Neural progenitor cell (in vitro differentiated cells): ENCODE results near the gene NPC1L1. TPM values are rescaled to one million over a fixed set of nuclear protein-coding genes. Genes with fewer than 3 reads are reported as not detected.

Source experiments
- DNase-seq: peaks from one replicate; pipeline ENCODE4 v3.0.0-alpha.2; 2016; ENCODE audit warnings: low spot score
- H2AFZ ChIP-seq: fragments of 200-600 bp; sonication (generic); replicated peaks from 2 replicates; pipeline ENCODE4 v1.6.1; 2016; ENCODE audit warnings: antibody characterized with exemption
- H3F3A ChIP-seq: fragments of 200-600 bp; sonication (generic); 2 replicates; pipeline ENCODE4 v1.6.1; 2016; ENCODE audit warnings: antibody characterized with exemption, low read depth
- H3K27ac ChIP-seq: fragments of 200-600 bp; sonication (generic); 2 replicates; pipeline ENCODE4 v1.5.1; 2016; ENCODE audit warnings: mild to moderate bottlenecking
- H3K27me3 ChIP-seq: fragments of 200-600 bp; sonication (generic); 2 replicates; pipeline ENCODE4 v1.6.1; 2016; ENCODE audit warnings: mild to moderate bottlenecking, moderate library complexity
- H3K36me3 ChIP-seq: fragments of 200-600 bp; sonication (generic); 2 replicates; pipeline ENCODE4 v1.5.1; 2016
- H3K4me1 ChIP-seq: fragments of 200-600 bp; sonication (generic); 2 replicates; pipeline ENCODE4 v1.6.1; 2016; ENCODE audit warnings: mixed run types
- H3K4me2 ChIP-seq: fragments of 200-600 bp; sonication (generic); 2 replicates; pipeline ENCODE4 v1.6.1; 2016
- H3K4me3 ChIP-seq: fragments of 200-600 bp; sonication (generic); 2 replicates; pipeline ENCODE4 v1.5.1; 2016
- H3K79me2 ChIP-seq: fragments of 200-600 bp; sonication (generic); 2 replicates; pipeline ENCODE4 v1.6.1; 2016; ENCODE audit warnings: low read depth
- H3K9ac ChIP-seq: fragments of 200-600 bp; sonication (generic); 2 replicates; pipeline ENCODE4 v1.6.1; 2016
- H3K9me3 ChIP-seq: fragments of 200-600 bp; sonication (generic); 2 replicates; pipeline ENCODE4 v1.5.1; 2016; ENCODE audit warnings: low read depth
- H4K20me1 ChIP-seq: fragments of 200-600 bp; sonication (generic); 2 replicates; pipeline ENCODE4 v1.6.1; 2016; ENCODE audit warnings: low read depth
- H3K27ac Mint-ChIP-seq: 3 replicates; pipeline ENCODE4 v1.8.0; 2021; ENCODE audit warnings: mixed read lengths
- H3K27me3 Mint-ChIP-seq: 2 replicates; pipeline ENCODE4 v1.8.0; 2022; ENCODE audit warnings: low read depth, mild to moderate bottlenecking, inconsistent platforms, moderate library complexity, mixed read lengths; ENCODE audit not compliant: insufficient read depth
- H3K36me3 Mint-ChIP-seq: 3 replicates; pipeline ENCODE4 v1.8.0; 2021; ENCODE audit warnings: mixed read lengths
- H3K4me1 Mint-ChIP-seq: 3 replicates; pipeline ENCODE4 v1.8.0; 2021; ENCODE audit warnings: mixed read lengths
- H3K4me3 Mint-ChIP-seq: 3 replicates; pipeline ENCODE4 v1.8.0; 2021; ENCODE audit warnings: mild to moderate bottlenecking, moderate library complexity, mixed read lengths
- H3K9me3 Mint-ChIP-seq: 3 replicates; pipeline ENCODE4 v1.8.0; 2020; ENCODE audit warnings: mixed read lengths
- EZH2 ChIP-seq: fragments of 200-600 bp; sonication (generic); IDR thresholded peaks from 2 replicates; pipeline ENCODE4 v1.6.1; 2017; ENCODE audit warnings: antibody characterized with exemption, mild to moderate bottlenecking, moderate library complexity
- EZH2phosphoT487 ChIP-seq: fragments of 200-600 bp; sonication (generic); IDR thresholded peaks from 2 replicates; pipeline ENCODE4 v1.6.1; 2017; ENCODE audit warnings: antibody characterized with exemption
- total RNA-seq: library from RNA; depleted of rRNA; stranded (reverse); fragments of >200 nt; gene quantifications from 2 replicates; pipeline ENCODE4 v1.2.3, GENCODE V29; 2015; ENCODE audit warnings: low replicate concordance
- TF ChIP-seq, protein P1 (sequence below): fragments of 200-600 bp; sonication (generic); IDR thresholded peaks from 2 replicates; pipeline ENCODE4 v1.5.1; 2017; ENCODE audit warnings: antibody characterized with exemption, mild to moderate bottlenecking

Gene NPC1L1
- total RNA-seq, 1 donor from 2014 or later: not detected

GRCh38 chr7:44496385-44496784, 44.7 kb downstream of the NPC1L1 start:
- Mint-ChIP-seq H3K36me3 (no peaks in the 10 kb centered on the region), H3K4me3 (no peak overlapping the region), H3K4me1 (peaks cover under 1% of the 10 kb centered on the region), H3K27me3 (no peaks in the 10 kb centered on the region), H3K27ac (no peak overlapping the region), H3K9me3 (no peaks in the 10 kb centered on the region)
- no peak overlapping the region for H3K4me3 ChIP-seq
- no peak overlapping the region for H2AFZ ChIP-seq
- H3K4me2 ChIP-seq: no peak overlapping the region
- no peaks in the 10 kb centered on the region for H3F3A ChIP-seq
- H3K27ac ChIP-seq: no peak overlapping the region
- H3K79me2 ChIP-seq: no peaks in the 10 kb centered on the region
- TF ChIP-seq, protein P1, sequence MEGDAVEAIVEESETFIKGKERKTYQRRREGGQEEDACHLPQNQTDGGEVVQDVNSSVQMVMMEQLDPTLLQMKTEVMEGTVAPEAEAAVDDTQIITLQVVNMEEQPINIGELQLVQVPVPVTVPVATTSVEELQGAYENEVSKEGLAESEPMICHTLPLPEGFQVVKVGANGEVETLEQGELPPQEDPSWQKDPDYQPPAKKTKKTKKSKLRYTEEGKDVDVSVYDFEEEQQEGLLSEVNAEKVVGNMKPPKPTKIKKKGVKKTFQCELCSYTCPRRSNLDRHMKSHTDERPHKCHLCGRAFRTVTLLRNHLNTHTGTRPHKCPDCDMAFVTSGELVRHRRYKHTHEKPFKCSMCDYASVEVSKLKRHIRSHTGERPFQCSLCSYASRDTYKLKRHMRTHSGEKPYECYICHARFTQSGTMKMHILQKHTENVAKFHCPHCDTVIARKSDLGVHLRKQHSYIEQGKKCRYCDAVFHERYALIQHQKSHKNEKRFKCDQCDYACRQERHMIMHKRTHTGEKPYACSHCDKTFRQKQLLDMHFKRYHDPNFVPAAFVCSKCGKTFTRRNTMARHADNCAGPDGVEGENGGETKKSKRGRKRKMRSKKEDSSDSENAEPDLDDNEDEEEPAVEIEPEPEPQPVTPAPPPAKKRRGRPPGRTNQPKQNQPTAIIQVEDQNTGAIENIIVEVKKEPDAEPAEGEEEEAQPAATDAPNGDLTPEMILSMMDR: no peak
- no peak for TF ChIP-seq EZH2phosphoT487
- TF ChIP-seq EZH2: no peak
- no peak overlapping the region for H3K9ac ChIP-seq
- no peaks in the 10 kb centered on the region for H4K20me1 ChIP-seq
- no peaks in the 10 kb centered on the region for H3K9me3 ChIP-seq
- H3K36me3 ChIP-seq: no peaks in the 10 kb centered on the region
- H3K4me1 ChIP-seq: no peaks in the 10 kb centered on the region
- peaks cover 4% of the 10 kb centered on the region for H3K27me3 ChIP-seq
- DNase-seq: no peak

DNA sequence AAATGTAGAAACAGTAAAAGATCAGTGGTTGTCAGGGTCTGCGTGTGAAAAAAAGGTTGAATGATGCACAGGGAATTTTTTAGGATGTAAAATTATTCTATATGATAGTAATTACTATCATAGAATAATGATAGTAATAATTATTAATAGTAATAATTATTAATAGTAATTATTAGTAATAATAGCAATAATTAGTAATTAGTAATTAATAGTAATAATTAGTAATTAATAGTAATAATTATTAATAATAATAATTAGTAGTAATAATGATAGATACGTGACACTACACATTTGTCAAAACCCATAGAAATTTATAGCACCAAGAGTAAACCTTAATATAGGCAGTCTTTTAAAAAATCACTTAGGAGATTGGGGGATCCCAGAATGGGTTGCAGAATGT, 46.2 kb downstream of the NPC1L1 start:
- Mint-ChIP-seq H3K36me3 (no peaks in the 10 kb centered on the region), H3K27me3 (no peaks in the 10 kb centered on the region), H3K27ac (no peak overlapping the region), H3K4me3 (no peak overlapping the region), H3K4me1 (peaks cover 8% of the 10 kb centered on the region), H3K9me3 (no peaks in the 10 kb centered on the region)
- H2AFZ ChIP-seq: no peak overlapping the region
- H4K20me1 ChIP-seq: peaks cover 1% of the 10 kb centered on the region
- DNase-seq: no peak
- H3K4me2 ChIP-seq: no peak overlapping the region
- H3K9ac ChIP-seq: no peak overlapping the region
- H3K27me3 ChIP-seq: peaks cover 4% of the 10 kb centered on the region
- H3K9me3 ChIP-seq: no peaks in the 10 kb centered on the region
- H3F3A ChIP-seq: peaks cover 13% of the 10 kb centered on the region
- H3K36me3 ChIP-seq: no peaks in the 10 kb centered on the region
- no peaks in the 10 kb centered on the region for H3K4me1 ChIP-seq
- H3K79me2 ChIP-seq: peaks cover 4% of the 10 kb centered on the region
- H3K4me3 ChIP-seq: no peak overlapping the region
- TF ChIP-seq EZH2phosphoT487 (no peak), EZH2 (no peak)
- TF ChIP-seq, protein P1: no peak
- no peak overlapping the region for H3K27ac ChIP-seq

DNA sequence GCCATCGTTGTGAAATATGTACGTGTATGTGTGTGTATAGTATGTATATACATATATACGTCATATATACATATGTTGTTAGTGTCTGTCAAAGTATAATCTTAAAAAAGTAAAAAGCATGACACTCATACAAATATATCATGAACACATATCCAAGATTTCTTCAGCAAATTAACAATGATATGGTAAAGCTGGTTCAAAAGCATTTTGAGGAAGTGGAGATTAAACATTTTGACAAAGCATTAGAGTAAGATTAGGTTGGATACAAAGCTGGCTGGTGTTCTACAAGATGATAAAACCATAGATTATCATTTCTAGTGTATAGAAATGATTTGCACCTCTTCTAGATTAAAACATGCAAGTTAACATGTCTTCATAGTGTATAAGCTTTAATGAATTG, 49.9 kb downstream of the NPC1L1 start:
- Mint-ChIP-seq H3K27ac (peak overlapping the region; percentile 88), H3K4me1 (peaks cover 30% of the 10 kb centered on the region), H3K9me3 (no peaks in the 10 kb centered on the region), H3K4me3 (peak overlapping the region; percentile 90), H3K36me3 (peaks cover 5% of the 10 kb centered on the region), H3K27me3 (peaks cover 2% of the 10 kb centered on the region)
- Histone ChIP-seq H3K27me3 (peaks cover 4% of the 10 kb centered on the region), H3F3A (peaks cover 13% of the 10 kb centered on the region), H3K36me3 (no peaks in the 10 kb centered on the region), H3K4me3 (peak overlapping the region; percentile 86), H2AFZ (peak overlapping the region; percentile 95), H3K27ac (peak overlapping the region; percentile 99), H3K4me2 (peak overlapping the region; percentile 82), H4K20me1 (peaks cover 34% of the 10 kb centered on the region), H3K79me2 (peaks cover 40% of the 10 kb centered on the region), H3K9me3 (no peaks in the 10 kb centered on the region), H3K9ac (peak overlapping the region; percentile 90), H3K4me1 (peaks cover 8% of the 10 kb centered on the region)
- no peak for DNase-seq
- TF ChIP-seq, protein P1: no peak
- TF ChIP-seq EZH2 (no peak), EZH2phosphoT487 (no peak)
